HCT116 (cell line): ENCODE results near the gene LARP1. TPM values are rescaled to one million over a fixed set of nuclear protein-coding genes. Genes with fewer than 3 reads are reported as not detected.

ENCODE experiments used
- ATAC-seq: fragments of 200-7000 bp; cut with Tn5 transposase; 2 replicates; pipeline ENCODE4 v1.9.1; 2020; ENCODE audit warnings: mild to moderate bottlenecking, moderate library complexity
- BruUV-seq: library from RNA; stranded (reverse); fragments of 400-500 nt; replicated peaks from 2 replicates; lab custom pipeline; 2021; lab: Mats Ljungman, UMichigan
- CTCF ChIA-PET: fragments of 300-600 bp; sonication (Branson Sonifier 250); formaldehyde crosslinking; loops from one replicate; lab custom pipeline; 2021; ENCODE audit warnings: antibody characterized with exemption; lab: Charles Lee
- POLR2A ChIA-PET: fragments of 300-600, 350-600 bp; sonication (Branson Sonifier 250); formaldehyde crosslinking; loops from one replicate; lab custom pipeline; 2021; ENCODE audit warnings: antibody characterized with exemption; lab: Charles Lee
- RAD21 ChIA-PET, 2 experiments: fragments of 300-600 bp; sonication (Branson Sonifier 250); formaldehyde crosslinking; loops; one replicate each; lab custom pipeline; 2023; ENCODE audit warnings: low total read pairs in 2 of 2; ENCODE audit not compliant: uncharacterized antibody in 2 of 2, unreplicated experiment in 2 of 2, low non-redundant PET in 1 of 2; lab: Charles Lee
- DNase-seq: peaks from one replicate; pipeline ENCODE4 v3.0.0-alpha.2; 2010; ENCODE audit warnings: low read depth, low spot score
- H2AFZ ChIP-seq: fragments of 200-600 bp; shearing (Covaris generic), sonication (generic); 2 replicates; pipeline ENCODE4 v1.6.1; 2017; ENCODE audit warnings: low read depth, mixed run types, mixed read lengths, antibody characterized with exemption, low read length; ENCODE audit not compliant: poor library complexity, severe bottlenecking
- H3K27ac ChIP-seq: 2 replicates; pipeline ENCODE4 v1.5.1; 2012; ENCODE audit warnings: low read depth, low read length
- H3K27me3 ChIP-seq: fragments of 200-600 bp; sonication (generic); 2 replicates; pipeline ENCODE4 v1.6.1; 2016; ENCODE audit warnings: mixed run types, low read length, mixed read lengths; ENCODE audit not compliant: insufficient read depth
- H3K36me3 ChIP-seq, 2 experiments: fragments of 200-500 bp in 1 of 2; fragments of 200-600 bp in 1 of 2; sonication (Bioruptor generic) in 1 of 2; sonication (generic) in 1 of 2; 2 replicates each; pipeline versions ENCODE4 v1.5.1 to v1.6.1; 2014 to 2016; ENCODE audit warnings: low read length in 2 of 2, inconsistent platforms in 1 of 2, mixed read lengths in 1 of 2, mixed run types in 1 of 2; ENCODE audit not compliant: insufficient read depth in 2 of 2, control insufficient read depth in 1 of 2
- H3K4me1 ChIP-seq, 2 experiments: fragments of 200-600 bp in 1 of 2; sonication (generic) in 1 of 2; 2 replicates each; pipeline versions ENCODE4 v1.5.1 to v1.6.1; 2012 to 2017; ENCODE audit warnings: low read length in 2 of 2, inconsistent platforms in 1 of 2, mild to moderate bottlenecking in 1 of 2, mixed read lengths in 1 of 2, mixed run types in 1 of 2, moderate library complexity in 1 of 2; ENCODE audit not compliant: insufficient read depth in 2 of 2, control insufficient read depth in 1 of 2
- H3K4me2 ChIP-seq: fragments of 200-600 bp; sonication (generic); 2 replicates; pipeline ENCODE4 v1.6.1; 2017; ENCODE audit warnings: mixed run types, low read length, mixed read lengths
- H3K4me3 ChIP-seq, 2 experiments: fragments of 200-600 bp in 1 of 2; sonication (generic) in 1 of 2; replicated peaks in 1 of 2; 2 replicates each; pipeline ENCODE4 v1.5.1; 2011 to 2016; ENCODE audit warnings: low read length in 2 of 2, control low read depth in 1 of 2, low read depth in 1 of 2, mild to moderate bottlenecking in 1 of 2, mixed read lengths in 1 of 2, mixed run types in 1 of 2
- H3K79me2 ChIP-seq: fragments of 200-600 bp; sonication (generic); 2 replicates; pipeline ENCODE4 v1.6.1; 2017; ENCODE audit warnings: mild to moderate bottlenecking, mixed run types, low read length, moderate library complexity, mixed read lengths; ENCODE audit not compliant: insufficient read depth
- H3K9ac ChIP-seq: fragments of 200-600 bp; sonication (generic); 2 replicates; pipeline ENCODE4 v1.6.1; 2016; ENCODE audit warnings: low read length, mixed read lengths
- H3K9me2 ChIP-seq: fragments of 200-600 bp; sonication (generic), shearing (Covaris generic); 2 replicates; pipeline ENCODE4 v1.6.1; 2017; ENCODE audit warnings: mixed run types, mild to moderate bottlenecking, moderate library complexity; ENCODE audit not compliant: insufficient read depth
- H3K9me3 ChIP-seq, 2 experiments: fragments of 200-500 bp in 1 of 2; fragments of 200-600 bp in 1 of 2; sonication (Bioruptor generic) in 1 of 2; sonication (generic) in 1 of 2; 2 replicates each; pipeline ENCODE4 v1.6.1; 2014 to 2017; ENCODE audit warnings: low read length in 2 of 2, mixed read lengths in 2 of 2, inconsistent platforms in 1 of 2, low read depth in 1 of 2, mild to moderate bottlenecking in 1 of 2, mixed run types in 1 of 2, moderate library complexity in 1 of 2; ENCODE audit not compliant: control insufficient read depth in 1 of 2, insufficient read depth in 1 of 2
- H4K20me1 ChIP-seq: fragments of 200-600 bp; sonication (generic), shearing (Covaris generic); 2 replicates; pipeline ENCODE4 v1.6.1; 2017; ENCODE audit warnings: mixed run types, mild to moderate bottlenecking, moderate library complexity; ENCODE audit not compliant: insufficient read depth
- CBX3 ChIP-seq: IDR thresholded peaks from 2 replicates; pipeline ENCODE4 v1.6.1; 2012; ENCODE audit warnings: low read depth
- CEBPB ChIP-seq: IDR thresholded peaks from 2 replicates; pipeline ENCODE4 v1.6.1; 2012; ENCODE audit warnings: low read depth
- EGR1 ChIP-seq: IDR thresholded peaks from 2 replicates; pipeline ENCODE4 v1.6.1; 2012; ENCODE audit warnings: low read depth
- ELF1 ChIP-seq: IDR thresholded peaks from 2 replicates; pipeline ENCODE4 v1.6.1; 2012; ENCODE audit warnings: low read depth, borderline replicate concordance
- EZH2 ChIP-seq: fragments of 200-600 bp; sonication (generic); IDR thresholded peaks from 2 replicates; pipeline ENCODE4 v1.6.1; 2017; ENCODE audit warnings: antibody characterized with exemption, mixed run types
- EZH2phosphoT487 ChIP-seq: fragments of 200-600 bp; IDR thresholded peaks from 2 replicates; pipeline ENCODE4 v1.6.1; 2018; ENCODE audit warnings: antibody characterized with exemption, borderline replicate concordance
- FOSL1 ChIP-seq: IDR thresholded peaks from 2 replicates; pipeline ENCODE4 v1.6.1; 2012; ENCODE audit warnings: low read depth
- POLR2A ChIP-seq: IDR thresholded peaks from 2 replicates; pipeline ENCODE4 v1.7.0; 2011; ENCODE audit warnings: borderline replicate concordance; ENCODE audit not compliant: insufficient read depth, insufficient read length; ENCODE audit errors: extremely low read depth
- RAD21 ChIP-seq: IDR thresholded peaks from 2 replicates; pipeline ENCODE4 v1.6.1; 2012; ENCODE audit warnings: low read depth, mild to moderate bottlenecking
- SIN3A ChIP-seq: IDR thresholded peaks from 2 replicates; pipeline ENCODE4 v1.6.1; 2012; ENCODE audit warnings: low read depth
- SP1 ChIP-seq: IDR thresholded peaks from 2 replicates; pipeline ENCODE4 v1.6.1; 2012; ENCODE audit warnings: low read depth
- SRF ChIP-seq: IDR thresholded peaks from 2 replicates; pipeline ENCODE4 v1.6.1; 2012; ENCODE audit warnings: low read depth
- ZFX ChIP-seq: fragments of 450-650 bp; IDR thresholded peaks from 2 replicates; pipeline ENCODE4 v1.6.1; 2017
- intact Hi-C: fragments of 100-400 bp; cut with micrococcal nuclease; formaldehyde crosslinking; loops from 2 replicates; pipeline ENCODE4 v1.10.0; 2022
- total RNA-seq: library from RNA; stranded (reverse); gene quantifications from one replicate; pipeline ENCODE4 v1.2.1, GENCODE V29; 2021; ENCODE audit not compliant: unreplicated experiment
- TF ChIP-seq, protein P1 (sequence below): IDR thresholded peaks from 2 replicates; pipeline ENCODE4 v1.6.1; 2012
- TF ChIP-seq, protein P2 (sequence below): IDR thresholded peaks from 2 replicates; pipeline ENCODE4 v1.6.1; 2012; ENCODE audit warnings: low read depth
- TF ChIP-seq, protein P3 (sequence below): IDR thresholded peaks from 2 replicates; pipeline ENCODE4 v1.6.1; 2011; ENCODE audit warnings: mild to moderate bottlenecking, low read length, moderate library complexity; ENCODE audit not compliant: insufficient replicate concordance; ENCODE audit errors: extremely low read depth

Gene LARP1
- total RNA-seq, 1 experiment from 2014 or later, result 201 TPM

DNA sequence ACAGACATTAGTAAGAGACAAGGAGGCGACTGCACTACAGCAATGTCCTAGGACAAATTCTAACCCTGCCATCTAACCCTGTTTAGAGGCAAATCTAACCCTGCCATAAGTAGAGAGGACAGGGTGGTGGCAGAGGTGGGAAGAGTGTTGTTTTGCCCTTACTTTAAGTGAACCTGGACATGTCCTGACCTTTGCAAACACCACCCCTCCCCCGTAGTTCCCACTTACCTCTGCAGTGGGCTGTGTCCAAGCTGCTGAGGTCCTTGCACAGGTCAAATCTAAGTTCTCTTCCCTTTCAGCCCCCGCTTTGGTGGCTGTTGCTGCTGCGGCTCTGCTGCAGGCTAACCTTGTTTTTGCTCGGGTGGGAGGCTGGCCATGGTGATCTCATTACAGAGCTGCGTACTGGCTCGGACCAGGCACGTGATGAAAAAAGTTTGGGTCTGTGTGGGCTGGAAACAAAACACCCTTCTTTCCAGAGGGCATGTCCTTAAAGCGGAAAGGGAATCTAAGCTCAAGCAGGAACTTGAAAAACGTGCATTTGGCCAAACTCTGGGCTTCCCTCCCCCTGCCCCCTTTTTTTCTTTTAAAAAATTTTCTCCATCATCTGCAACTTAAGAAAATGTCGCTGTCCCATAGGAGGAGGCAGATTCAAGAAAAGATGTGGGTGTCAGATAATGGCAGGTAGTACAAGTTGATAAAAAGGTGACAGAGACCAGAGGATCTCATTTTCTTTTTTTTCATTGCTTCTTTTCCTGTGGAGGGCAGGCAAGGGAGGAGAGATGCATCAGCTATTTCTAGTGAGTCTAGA lies 95.3 kb downstream of the LARP1 start, which contains the start of gene FAXDC2:
Gene FAXDC2 (minus strand): TSS at position 349 of the 808 bp plus-strand sequence. CDS start 12,425 bp downstream, outside the sequence.
- Histone ChIP-seq H3K4me1 (no peaks in the 10 kb centered on the region), H3K27ac (no peak within 1 kb of the TSS), H3K9me3 (no peaks in the 10 kb centered on the region), H3K9ac (no peak within 1 kb of the TSS), H3K4me3 (no peak within 1 kb of the TSS), H3K9me2 (no peaks in the 10 kb centered on the region), H3K36me3 (no peaks in the 10 kb centered on the region), H2AFZ (no peak within 1 kb of the TSS), H3K4me2 (no peak within 1 kb of the TSS), H3K79me2 (no peaks in the 10 kb centered on the region), H4K20me1 (no peaks in the 10 kb centered on the region), H3K27me3 (no peaks in the 10 kb centered on the region)
- intact Hi-C loops, result loop anchor here (10.0 kb wide), 1 partner anchor 166 kb away; no protein-coding TSS in a partner anchor
- ATAC-seq (no peak), DNase-seq (no peak)
- ChIA-PET POLR2A (no interaction called here), RAD21 (no interaction called here), CTCF (no interaction called here)
- TF ChIP-seq CEBPB (no peak), SRF (no peak), EZH2 (no peak), ZFX (no peak), CBX3 (no peak), SIN3A (no peak), POLR2A (no peak), EZH2phosphoT487 (no peak), ELF1 (no peak), RAD21 (no peak), EGR1 (no peak), SP1 (no peak), FOSL1 (no peak)
- TF ChIP-seq, protein P1, sequence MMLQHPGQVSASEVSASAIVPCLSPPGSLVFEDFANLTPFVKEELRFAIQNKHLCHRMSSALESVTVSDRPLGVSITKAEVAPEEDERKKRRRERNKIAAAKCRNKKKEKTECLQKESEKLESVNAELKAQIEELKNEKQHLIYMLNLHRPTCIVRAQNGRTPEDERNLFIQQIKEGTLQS, result no peak
- TF ChIP-seq, protein P2, sequence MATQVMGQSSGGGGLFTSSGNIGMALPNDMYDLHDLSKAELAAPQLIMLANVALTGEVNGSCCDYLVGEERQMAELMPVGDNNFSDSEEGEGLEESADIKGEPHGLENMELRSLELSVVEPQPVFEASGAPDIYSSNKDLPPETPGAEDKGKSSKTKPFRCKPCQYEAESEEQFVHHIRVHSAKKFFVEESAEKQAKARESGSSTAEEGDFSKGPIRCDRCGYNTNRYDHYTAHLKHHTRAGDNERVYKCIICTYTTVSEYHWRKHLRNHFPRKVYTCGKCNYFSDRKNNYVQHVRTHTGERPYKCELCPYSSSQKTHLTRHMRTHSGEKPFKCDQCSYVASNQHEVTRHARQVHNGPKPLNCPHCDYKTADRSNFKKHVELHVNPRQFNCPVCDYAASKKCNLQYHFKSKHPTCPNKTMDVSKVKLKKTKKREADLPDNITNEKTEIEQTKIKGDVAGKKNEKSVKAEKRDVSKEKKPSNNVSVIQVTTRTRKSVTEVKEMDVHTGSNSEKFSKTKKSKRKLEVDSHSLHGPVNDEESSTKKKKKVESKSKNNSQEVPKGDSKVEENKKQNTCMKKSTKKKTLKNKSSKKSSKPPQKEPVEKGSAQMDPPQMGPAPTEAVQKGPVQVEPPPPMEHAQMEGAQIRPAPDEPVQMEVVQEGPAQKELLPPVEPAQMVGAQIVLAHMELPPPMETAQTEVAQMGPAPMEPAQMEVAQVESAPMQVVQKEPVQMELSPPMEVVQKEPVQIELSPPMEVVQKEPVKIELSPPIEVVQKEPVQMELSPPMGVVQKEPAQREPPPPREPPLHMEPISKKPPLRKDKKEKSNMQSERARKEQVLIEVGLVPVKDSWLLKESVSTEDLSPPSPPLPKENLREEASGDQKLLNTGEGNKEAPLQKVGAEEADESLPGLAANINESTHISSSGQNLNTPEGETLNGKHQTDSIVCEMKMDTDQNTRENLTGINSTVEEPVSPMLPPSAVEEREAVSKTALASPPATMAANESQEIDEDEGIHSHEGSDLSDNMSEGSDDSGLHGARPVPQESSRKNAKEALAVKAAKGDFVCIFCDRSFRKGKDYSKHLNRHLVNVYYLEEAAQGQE, result no peak
- TF ChIP-seq, protein P3, sequence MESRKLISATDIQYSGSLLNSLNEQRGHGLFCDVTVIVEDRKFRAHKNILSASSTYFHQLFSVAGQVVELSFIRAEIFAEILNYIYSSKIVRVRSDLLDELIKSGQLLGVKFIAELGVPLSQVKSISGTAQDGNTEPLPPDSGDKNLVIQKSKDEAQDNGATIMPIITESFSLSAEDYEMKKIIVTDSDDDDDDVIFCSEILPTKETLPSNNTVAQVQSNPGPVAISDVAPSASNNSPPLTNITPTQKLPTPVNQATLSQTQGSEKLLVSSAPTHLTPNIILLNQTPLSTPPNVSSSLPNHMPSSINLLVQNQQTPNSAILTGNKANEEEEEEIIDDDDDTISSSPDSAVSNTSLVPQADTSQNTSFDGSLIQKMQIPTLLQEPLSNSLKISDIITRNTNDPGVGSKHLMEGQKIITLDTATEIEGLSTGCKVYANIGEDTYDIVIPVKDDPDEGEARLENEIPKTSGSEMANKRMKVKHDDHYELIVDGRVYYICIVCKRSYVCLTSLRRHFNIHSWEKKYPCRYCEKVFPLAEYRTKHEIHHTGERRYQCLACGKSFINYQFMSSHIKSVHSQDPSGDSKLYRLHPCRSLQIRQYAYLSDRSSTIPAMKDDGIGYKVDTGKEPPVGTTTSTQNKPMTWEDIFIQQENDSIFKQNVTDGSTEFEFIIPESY, result no peak
- no TSS peak for BruUV-seq
